ENCODE results near the gene SAMD8.
"Not testable (repeated sequence)": the region's sequence is repeated elsewhere in the genome, so short reads cannot be mapped to it uniquely, and the experiment has no call there.

SAMD8 gene

GRCh38 chr10:75109459-75109778 lies 2.0 kb upstream of the SAMD8 start:
- H3K9me3 ChIP-seq (ENCODE audit: control insufficient read depth, low read length), result no peaks in the 10 kb centered on the region
- no peak overlapping the region for H3K4me3 ChIP-seq (ENCODE audit: low read depth, low read length)
- H3K36me3 ChIP-seq (ENCODE audit: control insufficient read depth, insufficient read depth, low read length), result no peaks in the 10 kb centered on the region
- no peak overlapping the region for H3K9ac ChIP-seq
- H3K79me2 ChIP-seq, result no peaks in the 10 kb centered on the region
- no peak for TF ChIP-seq CTCF (IDR thresholded peaks at IDR 0.05)
- no peak overlapping the region for H3K27ac ChIP-seq
- H3K4me1 ChIP-seq, result peaks cover 6% of the 10 kb centered on the region
- H2AFZ ChIP-seq, result peak overlapping the region; percentile 12
- no peaks in the 10 kb centered on the region for H3K27me3 ChIP-seq (ENCODE audit: control insufficient read depth, insufficient read depth, low read length)
- H3K4me2 ChIP-seq (ENCODE audit: low read length), result no peak overlapping the region

- H2AFZ ChIP-seq, result peak overlapping the region; percentile 23
- no peaks in the 10 kb centered on the region for H3K27me3 ChIP-seq (ENCODE audit: control insufficient read depth, insufficient read depth, low read length)
- no peaks in the 10 kb centered on the region for H3K36me3 ChIP-seq (ENCODE audit: control insufficient read depth, insufficient read depth, low read length)
- no peak overlapping the region for H3K4me3 ChIP-seq (ENCODE audit: low read depth, low read length)
- H3K4me2 ChIP-seq (ENCODE audit: low read length), result no peak overlapping the region
- no peak overlapping the region for H3K9ac ChIP-seq
- H3K79me2 ChIP-seq, result no peaks in the 10 kb centered on the region
- H3K9me3 ChIP-seq (ENCODE audit: control insufficient read depth, low read length), result no peaks in the 10 kb centered on the region
- peaks cover 6% of the 10 kb centered on the region for H3K4me1 ChIP-seq
- TF ChIP-seq CTCF (IDR thresholded peaks at IDR 0.05), result no peak
- peak overlapping the region; percentile 94 for H3K27ac ChIP-seq
Measured at GRCh38 chr10:75110006-75110632, 1.3 kb upstream of the SAMD8 start.

- Histone ChIP-seq H3K27ac (peak overlapping the region; percentile 94), H3K79me2 (peaks cover 5% of the 10 kb centered on the region), H3K9me3 (ENCODE audit: control insufficient read depth, low read length) (no peaks in the 10 kb centered on the region), H3K4me3 (ENCODE audit: low read depth, low read length) (peak overlapping the region; percentile 97), H3K36me3 (ENCODE audit: control insufficient read depth, insufficient read depth, low read length) (no peaks in the 10 kb centered on the region), H2AFZ (peak overlapping the region; percentile 85), H3K27me3 (ENCODE audit: control insufficient read depth, insufficient read depth, low read length) (no peaks in the 10 kb centered on the region), H3K4me2 (ENCODE audit: low read length) (peak overlapping the region; percentile 85), H3K4me1 (peaks cover 6% of the 10 kb centered on the region), H3K9ac (peak overlapping the region; percentile 54)
- no peak for TF ChIP-seq CTCF (IDR thresholded peaks at IDR 0.05)
Measured at GRCh38 chr10:75111907-75112679, 637 bp downstream of the SAMD8 start.

GRCh38 chr10:75115137-75115536 lies 3.7 kb downstream of the SAMD8 start:
- Histone ChIP-seq H3K79me2 (peaks cover 19% of the 10 kb centered on the region), H3K9ac (no peak overlapping the region), H2AFZ (no peak overlapping the region), H3K27me3 (ENCODE audit: control insufficient read depth, insufficient read depth, low read length) (no peaks in the 10 kb centered on the region), H3K4me3 (ENCODE audit: low read depth, low read length) (no peak overlapping the region), H3K9me3 (ENCODE audit: control insufficient read depth, low read length) (no peaks in the 10 kb centered on the region), H3K36me3 (ENCODE audit: control insufficient read depth, insufficient read depth, low read length) (no peaks in the 10 kb centered on the region), H3K4me2 (ENCODE audit: low read length) (no peak overlapping the region), H3K4me1 (peaks cover 2% of the 10 kb centered on the region), H3K27ac (no peak overlapping the region)
- TF ChIP-seq CTCF (IDR thresholded peaks at IDR 0.05), result no peak

GRCh38 chr10:75116941-75117775 lies 5.7 kb downstream of the SAMD8 start:
- peaks cover 23% of the 10 kb centered on the region for H3K79me2 ChIP-seq
- not testable (repeated sequence) for H3K4me3 ChIP-seq (ENCODE audit: low read depth, low read length); H3K27ac ChIP-seq; H3K9me3 ChIP-seq (ENCODE audit: control insufficient read depth, low read length); H2AFZ ChIP-seq; H3K9ac ChIP-seq; H3K27me3 ChIP-seq (ENCODE audit: control insufficient read depth, insufficient read depth, low read length); H3K36me3 ChIP-seq (ENCODE audit: control insufficient read depth, insufficient read depth, low read length); H3K4me2 ChIP-seq (ENCODE audit: low read length); H3K4me1 ChIP-seq

All from parathyroid adenoma (tissue), 2 donors.